IgD-negative memory B cell (primary cell): ENCODE results near the gene GSE1. TPM values are rescaled to one million over a fixed set of nuclear protein-coding genes. Genes with fewer than 3 reads are reported as not detected.

Experiments used
- H3K27ac Mint-ChIP-seq, 3 donors: one replicate each; pipeline ENCODE4 v1.8.0; 2020 to 2022; ENCODE audit warnings: mild to moderate bottlenecking in 3 of 3, mixed read lengths in 3 of 3, moderate library complexity in 1 of 3
- H3K27me3 Mint-ChIP-seq: one replicate; pipeline ENCODE4 v1.8.0; 2021; ENCODE audit warnings: mixed read lengths
- H3K36me3 Mint-ChIP-seq: one replicate; pipeline ENCODE4 v1.8.0; 2020; ENCODE audit warnings: mild to moderate bottlenecking, mixed read lengths
- H3K4me1 Mint-ChIP-seq, 3 donors: one replicate each; pipeline ENCODE4 v1.8.0; 2020 to 2022; ENCODE audit warnings: mixed read lengths in 3 of 3, mild to moderate bottlenecking in 1 of 3
- H3K4me3 Mint-ChIP-seq, 4 donors: one replicate each; pipeline ENCODE4 v1.8.0; 2020 to 2022; ENCODE audit warnings: mild to moderate bottlenecking in 4 of 4, mixed read lengths in 4 of 4, moderate library complexity in 3 of 4
- H3K9me3 Mint-ChIP-seq, 3 donors: one replicate each; pipeline ENCODE4 v1.8.0; 2020 to 2021; ENCODE audit warnings: mixed read lengths in 3 of 3, mild to moderate bottlenecking in 1 of 3
- polyA plus RNA-seq: library from polyadenylated mRNA; unstranded; fragments of 300-500 nt; fragmentation: Illumina TruSeq; gene quantifications from one replicate; pipeline ENCODE4 v1.2.3, GENCODE V29; 2021

The GSE1 gene
- polyA plus RNA-seq, 1 donor from 2014 or later: 7.3 TPM

DNA sequence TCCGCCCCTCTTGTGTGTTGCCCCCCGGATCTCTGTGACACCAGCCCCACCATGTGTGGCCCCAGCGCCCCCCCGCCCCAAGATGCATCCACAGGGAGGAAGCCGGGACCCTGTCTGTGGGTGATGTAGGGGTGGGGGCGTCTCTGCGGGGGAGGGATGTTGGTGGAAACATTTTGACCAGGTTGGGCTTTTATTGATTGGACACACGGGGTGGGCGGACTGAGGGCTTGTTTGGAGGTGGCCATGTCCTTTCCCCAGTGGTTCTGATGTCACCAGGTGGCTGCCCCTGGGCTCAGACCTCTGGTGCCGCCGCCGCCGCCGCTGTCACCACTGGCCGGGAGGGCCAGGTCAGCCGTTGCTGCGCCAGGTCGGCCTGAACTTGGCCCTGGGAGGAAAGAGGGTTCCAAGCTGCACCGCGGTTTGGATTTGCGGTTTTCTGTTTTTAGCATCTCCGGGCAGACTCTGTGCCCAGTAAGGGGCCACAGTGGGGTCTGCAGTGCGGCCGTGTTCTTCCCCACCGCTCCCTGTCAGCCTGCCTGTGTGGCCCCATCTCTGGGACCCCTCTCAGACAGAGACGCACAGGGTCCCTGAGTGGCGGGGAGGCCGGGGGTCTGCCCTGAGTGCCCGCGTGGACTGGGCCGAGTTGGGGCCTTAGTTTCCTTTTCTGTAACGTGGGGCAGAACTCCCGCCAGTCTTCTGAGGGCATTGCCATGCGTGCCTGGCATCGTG lies 19.8 kb downstream of the GSE1 start:
- Mint-ChIP-seq H3K36me3 (peaks cover 3% of the 10 kb centered on the region), H3K4me3 (no peak overlapping the region), H3K9me3 (no peaks in the 10 kb centered on the region), H3K27ac (no peak overlapping the region), H3K27me3 (no peaks in the 10 kb centered on the region), H3K4me1 (peaks cover 0 to 8% (median 4%) of the 10 kb centered on the region in 3 donors)

DNA sequence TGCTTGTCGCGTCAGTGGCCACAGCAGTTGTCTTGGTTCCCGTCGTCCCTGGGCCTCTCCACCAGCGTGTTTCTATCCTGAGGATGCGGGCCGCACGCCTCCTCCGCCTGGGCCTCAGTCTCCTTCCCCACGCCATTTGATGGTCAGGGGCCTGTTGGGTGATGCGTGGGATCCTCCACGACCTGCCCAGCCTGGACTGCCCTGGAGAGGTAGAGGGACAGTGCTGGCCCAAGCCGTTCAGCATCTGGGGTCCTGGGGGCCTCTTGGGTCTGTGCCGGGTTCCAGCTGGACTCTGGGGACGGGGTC lies 20.3 kb downstream of the GSE1 start:
- Mint-ChIP-seq H3K4me3 (no peak overlapping the region), H3K36me3 (peaks cover 3% of the 10 kb centered on the region), H3K27ac (no peak overlapping the region), H3K27me3 (no peaks in the 10 kb centered on the region), H3K4me1 (peaks cover 0 to 8% (median 4%) of the 10 kb centered on the region in 3 donors), H3K9me3 (no peaks in the 10 kb centered on the region)

DNA sequence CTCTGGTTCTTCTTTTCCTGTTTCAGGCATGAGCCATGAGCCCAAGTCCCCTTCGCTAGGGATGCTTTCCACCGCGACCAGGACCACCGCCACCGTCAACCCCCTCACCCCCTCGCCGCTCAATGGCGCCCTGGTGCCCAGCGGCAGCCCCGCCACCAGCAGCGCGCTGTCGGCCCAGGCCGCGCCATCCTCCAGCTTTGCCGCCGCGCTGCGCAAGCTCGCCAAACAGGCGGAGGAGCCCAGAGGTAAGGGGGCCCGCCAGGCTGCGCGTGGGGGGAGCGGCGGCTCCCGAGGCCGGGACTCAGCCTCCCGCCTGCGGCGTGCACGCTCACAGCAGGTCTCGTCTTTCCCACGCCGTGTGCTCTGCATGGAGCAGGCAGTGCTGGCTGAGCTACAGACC lies 20.8 kb downstream of the GSE1 start:
- H3K9me3 Mint-ChIP-seq: no peaks in the 10 kb centered on the region
- H3K4me3 Mint-ChIP-seq: peak overlapping the region in 1 of 4 donors; percentile 33
- H3K27me3 Mint-ChIP-seq: no peaks in the 10 kb centered on the region
- peaks cover 0 to 4% (median 0%) of the 10 kb centered on the region in 3 donors for H3K4me1 Mint-ChIP-seq
- no peak overlapping the region for H3K27ac Mint-ChIP-seq
- peaks cover 3% of the 10 kb centered on the region for H3K36me3 Mint-ChIP-seq

GRCh38 chr16:85634747-85635544 lies 21.8 kb downstream of the GSE1 start:
- H3K27ac Mint-ChIP-seq: no peak overlapping the region
- H3K9me3 Mint-ChIP-seq: no peaks in the 10 kb centered on the region
- H3K27me3 Mint-ChIP-seq: no peaks in the 10 kb centered on the region
- peaks cover 0 to 2% (median 0%) of the 10 kb centered on the region in 3 donors for H3K4me1 Mint-ChIP-seq
- H3K4me3 Mint-ChIP-seq: peak overlapping the region in 1 of 4 donors; percentile 17
- H3K36me3 Mint-ChIP-seq: no peaks in the 10 kb centered on the region

DNA sequence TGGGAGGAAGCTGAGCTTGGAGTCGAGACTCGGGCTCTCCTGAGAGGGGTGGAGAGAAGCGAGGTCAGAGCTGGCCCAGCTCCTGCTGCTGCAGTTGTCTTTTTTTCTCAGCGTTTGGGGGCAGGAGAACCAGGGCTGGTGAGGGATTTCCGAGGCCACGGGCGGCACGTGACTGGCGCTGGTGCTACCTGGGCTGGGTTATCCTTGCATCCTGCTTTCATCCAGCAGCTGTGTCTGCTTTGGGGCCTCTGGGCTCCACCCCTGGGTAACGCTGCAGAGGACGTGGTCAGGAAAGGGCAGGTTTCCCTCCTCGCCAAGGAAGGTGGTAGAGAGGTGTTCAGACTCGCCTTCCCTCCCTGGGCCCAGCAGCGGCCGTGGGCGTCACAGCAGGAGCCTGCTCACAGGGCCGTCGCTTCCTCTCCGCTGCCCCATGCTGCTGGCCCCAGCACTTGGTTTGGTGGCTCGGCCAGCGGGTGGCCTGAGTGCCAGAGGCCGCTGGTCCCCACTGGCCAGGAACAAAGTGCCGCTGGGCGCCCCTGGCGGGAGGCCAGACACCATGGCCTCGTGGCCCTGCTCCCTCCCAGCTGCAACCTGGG lies 22.5 kb downstream of the GSE1 start:
- Mint-ChIP-seq H3K27me3 (no peaks in the 10 kb centered on the region), H3K4me3 (no peak overlapping the region), H3K9me3 (no peaks in the 10 kb centered on the region), H3K27ac (no peak overlapping the region), H3K36me3 (no peaks in the 10 kb centered on the region), H3K4me1 (peaks cover 0 to 2% (median 0%) of the 10 kb centered on the region in 3 donors)

DNA sequence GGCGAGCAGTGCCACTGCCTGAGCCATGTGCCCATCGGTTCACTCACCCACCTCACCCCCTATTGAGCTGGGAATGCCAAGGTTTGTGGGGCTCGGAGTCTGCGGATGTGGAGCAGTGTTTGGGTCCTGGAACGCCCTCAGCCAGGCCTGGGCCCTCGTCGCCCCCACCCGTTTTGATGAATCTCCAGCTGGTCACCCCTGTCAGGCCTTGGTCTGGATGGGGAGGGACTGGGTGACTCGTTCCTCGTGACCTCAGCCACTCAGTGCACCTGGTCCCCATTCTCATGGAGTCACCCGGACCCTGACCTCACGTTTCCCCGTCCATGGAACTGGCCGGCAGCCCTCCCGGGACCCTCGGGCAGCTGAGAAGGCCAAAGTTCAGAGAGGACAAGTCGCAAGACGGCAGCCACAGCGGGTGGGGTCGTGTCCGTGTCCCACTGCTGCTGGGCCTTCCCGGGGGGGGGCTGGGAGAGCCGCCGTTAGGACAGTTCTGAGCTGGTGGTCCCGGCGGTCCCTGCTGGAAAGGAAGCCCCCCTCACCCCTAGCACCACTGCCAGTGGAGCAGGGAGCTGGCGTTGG lies 23.2 kb downstream of the GSE1 start:
- Mint-ChIP-seq H3K27ac (no peak overlapping the region), H3K36me3 (no peaks in the 10 kb centered on the region), H3K27me3 (no peaks in the 10 kb centered on the region), H3K4me3 (no peak overlapping the region), H3K4me1 (peaks cover 0 to 2% (median 0%) of the 10 kb centered on the region in 3 donors), H3K9me3 (no peaks in the 10 kb centered on the region)

DNA sequence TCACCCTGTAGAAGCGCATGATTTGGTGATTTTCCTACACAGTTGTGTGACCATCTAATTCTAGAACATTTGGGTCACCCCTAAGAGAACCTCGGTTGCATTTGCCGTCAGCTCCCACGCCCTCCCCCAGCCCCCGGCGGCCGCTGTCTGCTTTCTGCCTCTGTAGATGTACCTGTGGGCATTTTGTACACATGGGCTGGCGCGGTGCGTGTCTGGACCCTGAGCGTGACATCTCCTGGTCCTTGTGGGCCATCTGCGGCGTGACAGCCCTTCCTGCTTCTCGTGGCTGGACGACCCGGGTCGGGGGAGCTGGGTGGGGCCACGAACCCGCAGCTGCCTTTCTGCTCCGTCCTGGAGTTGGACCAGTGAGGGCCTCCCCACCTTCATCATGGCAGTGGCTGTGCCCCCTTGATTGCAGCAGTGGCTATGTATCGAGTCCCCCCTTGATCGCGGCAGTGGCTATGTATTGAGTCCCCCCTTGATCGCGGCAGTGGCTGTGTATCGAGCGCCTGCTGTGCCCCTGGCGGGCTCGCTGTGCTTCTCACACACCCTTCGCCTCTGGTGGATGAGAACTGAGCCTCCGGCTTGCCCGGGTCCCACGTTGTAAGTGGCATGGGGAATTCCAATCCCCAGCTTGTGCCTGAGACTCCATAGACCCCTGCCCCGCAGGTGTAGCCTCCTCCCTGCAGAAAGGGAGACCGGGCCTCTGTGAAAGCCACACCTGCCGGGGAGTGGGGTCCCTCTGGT lies 24.1 kb downstream of the GSE1 start:
- no peaks in the 10 kb centered on the region for H3K27me3 Mint-ChIP-seq
- no peaks in the 10 kb centered on the region for H3K36me3 Mint-ChIP-seq
- no peak overlapping the region for H3K4me3 Mint-ChIP-seq
- H3K9me3 Mint-ChIP-seq: no peaks in the 10 kb centered on the region
- peaks cover 0 to 2% (median 0%) of the 10 kb centered on the region in 3 donors for H3K4me1 Mint-ChIP-seq
- H3K27ac Mint-ChIP-seq: no peak overlapping the region

- Mint-ChIP-seq H3K36me3 (no peaks in the 10 kb centered on the region), H3K27me3 (no peaks in the 10 kb centered on the region), H3K4me1 (peaks cover 0 to 2% (median 0%) of the 10 kb centered on the region in 3 donors), H3K27ac (no peak overlapping the region), H3K4me3 (no peak overlapping the region), H3K9me3 (no peaks in the 10 kb centered on the region)
These were observed 24.9 kb downstream of the GSE1 start for GRCh38 chr16:85637808-85638647.

- Mint-ChIP-seq H3K4me1 (peaks cover 0 to 2% (median 0%) of the 10 kb centered on the region in 3 donors), H3K27me3 (no peaks in the 10 kb centered on the region), H3K27ac (no peak overlapping the region), H3K4me3 (no peak overlapping the region), H3K9me3 (no peaks in the 10 kb centered on the region), H3K36me3 (no peaks in the 10 kb centered on the region)
These were observed 25.7 kb downstream of the GSE1 start for GRCh38 chr16:85638695-85639409.

GRCh38 chr16:85639529-85640253 lies 26.6 kb downstream of the GSE1 start:
- H3K27ac Mint-ChIP-seq: no peak overlapping the region
- no peaks in the 10 kb centered on the region for H3K9me3 Mint-ChIP-seq
- H3K36me3 Mint-ChIP-seq: no peaks in the 10 kb centered on the region
- H3K4me1 Mint-ChIP-seq: peaks cover 0 to 4% (median 2%) of the 10 kb centered on the region in 3 donors
- peak overlapping the region in 1 of 4 donors; percentile 65 for H3K4me3 Mint-ChIP-seq
- H3K27me3 Mint-ChIP-seq: no peaks in the 10 kb centered on the region

GRCh38 chr16:85640254-85640558 lies 27.1 kb downstream of the GSE1 start:
- Mint-ChIP-seq H3K36me3 (no peaks in the 10 kb centered on the region), H3K27me3 (no peaks in the 10 kb centered on the region), H3K4me3 (no peak overlapping the region), H3K27ac (no peak overlapping the region), H3K4me1 (peaks cover 0 to 6% (median 0%) of the 10 kb centered on the region in 3 donors), H3K9me3 (no peaks in the 10 kb centered on the region)

DNA sequence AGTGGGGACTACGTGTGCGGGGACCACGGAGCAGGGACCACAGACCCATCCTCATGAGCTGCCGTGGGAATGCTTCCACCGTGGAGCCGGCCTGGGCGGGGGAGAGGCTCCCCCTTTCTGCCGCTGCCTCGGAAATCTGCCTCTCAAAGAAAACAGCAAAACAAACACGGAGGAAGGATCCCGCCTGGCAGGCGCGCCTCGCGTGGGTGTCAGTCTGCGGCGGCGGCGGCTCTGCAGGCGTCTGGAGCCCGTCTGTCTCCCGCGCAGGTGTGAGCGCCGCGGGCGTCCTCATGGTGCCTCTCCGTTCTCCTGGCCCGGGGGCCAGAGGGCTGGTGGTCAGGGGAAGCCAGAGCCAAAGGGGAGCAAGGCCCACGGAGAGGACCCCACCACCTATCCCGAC lies 27.5 kb downstream of the GSE1 start:
- Mint-ChIP-seq H3K27me3 (no peaks in the 10 kb centered on the region), H3K36me3 (no peaks in the 10 kb centered on the region), H3K4me1 (peaks cover 0 to 6% (median 0%) of the 10 kb centered on the region in 3 donors), H3K9me3 (no peaks in the 10 kb centered on the region), H3K27ac (no peak overlapping the region), H3K4me3 (no peak overlapping the region)

DNA sequence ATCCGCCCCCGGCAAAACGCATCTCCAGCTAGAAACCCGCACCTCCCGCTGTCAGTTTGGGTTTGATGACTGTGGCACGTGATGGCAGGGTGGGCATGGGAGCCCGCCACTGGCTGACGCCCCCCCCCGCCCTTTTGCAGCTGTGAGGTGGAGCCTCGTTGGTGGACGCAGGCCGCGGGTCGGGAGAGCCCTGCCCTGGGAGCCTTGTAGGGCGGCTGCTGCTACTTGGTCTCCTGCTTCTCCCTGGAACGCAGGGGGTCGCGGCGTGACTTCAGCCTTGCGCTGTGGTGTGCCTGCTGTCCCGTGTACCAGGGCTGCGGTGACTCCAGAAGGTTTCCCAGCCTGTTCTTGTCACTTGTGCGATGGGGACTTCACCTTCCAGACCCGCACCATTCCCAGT lies 28.2 kb downstream of the GSE1 start:
- Mint-ChIP-seq H3K36me3 (no peaks in the 10 kb centered on the region), H3K4me1 (peaks cover 0 to 6% (median 0%) of the 10 kb centered on the region in 3 donors), H3K4me3 (no peak overlapping the region), H3K27ac (no peak overlapping the region), H3K27me3 (no peaks in the 10 kb centered on the region), H3K9me3 (no peaks in the 10 kb centered on the region)
